Upper lobe of left lung (tissue), 6 donors: ENCODE measurements around the gene DDN. TPM values are rescaled to one million over a fixed set of nuclear protein-coding genes. Genes with fewer than 3 reads are reported as not detected.

Experiments
- ATAC-seq, 2 donors: fragments of 200-7000 bp; cut with Tn5 transposase; one replicate each; pipeline ENCODE4 v1.9.1; 2022; ENCODE audit warnings: mild to moderate bottlenecking in 2 of 2, moderate library complexity in 2 of 2; ENCODE audit not compliant: low FRiP score in 2 of 2
- DNase-seq, 2 donors: peaks; one replicate each; pipeline ENCODE4 v3.0.0-alpha.2; 2019 to 2020
- H3K27ac ChIP-seq, 4 donors: fragments of 200-600 bp; sonication (generic); one replicate each; pipeline ENCODE4 v1.5.1; 2016 to 2019
- H3K27me3 ChIP-seq, 4 donors: fragments of 200-600 bp; sonication (generic); one replicate each; pipeline ENCODE4 v1.5.1; 2017 to 2019
- H3K36me3 ChIP-seq, 4 donors: fragments of 200-600 bp; sonication (generic); one replicate each; pipeline ENCODE4 v1.5.1; 2016 to 2019
- H3K4me1 ChIP-seq, 4 donors: fragments of 200-600 bp; sonication (generic); one replicate each; pipeline ENCODE4 v1.5.1; 2018 to 2019
- H3K4me3 ChIP-seq, 4 donors: fragments of 200-600 bp; sonication (generic); one replicate each; pipeline ENCODE4 v1.5.1; 2017 to 2019; ENCODE audit warnings: mild to moderate bottlenecking in 2 of 4, moderate library complexity in 1 of 4
- H3K9me3 ChIP-seq, 4 donors: fragments of 200-600 bp; sonication (generic); one replicate each; pipeline ENCODE4 v1.5.1; 2018 to 2019
- EP300 ChIP-seq, 4 donors: sonication (generic); formaldehyde crosslinking; IDR thresholded peaks; one replicate each; pipeline ENCODE4 v1.5.1; 2017; ENCODE audit warnings: antibody characterized with exemption in 4 of 4, control low read depth in 2 of 4
- POLR2A ChIP-seq, 4 donors: fragments of 450-650 bp; IDR thresholded peaks; one replicate each; pipeline ENCODE4 v1.5.1; 2016 to 2017; ENCODE audit warnings: antibody characterized with exemption in 4 of 4, mild to moderate bottlenecking in 2 of 4
- POLR2AphosphoS5 ChIP-seq, 2 donors: sonication (generic); formaldehyde crosslinking; IDR thresholded peaks; one replicate each; pipeline ENCODE4 v1.5.1; 2017; ENCODE audit warnings: antibody characterized with exemption in 2 of 2
- WGBS, 2 donors: methylation state at CpG; one replicate each; pipeline ENCODE4 v1.1.5; 2017 to 2018; 5-methylcytosine and 5-hydroxymethylcytosine counted together
- total RNA-seq, 6 donors: library from RNA; depleted of rRNA in 4 of 6; stranded (reverse); fragments of >200 nt in 4 of 6; gene quantifications; one replicate each; pipeline versions ENCODE4 v1.1.0 to v1.2.1, GENCODE V29; 2016 to 2021
- TF ChIP-seq, protein P1 (sequence below), 6 experiments: fragments of 450-650 bp in 4 of 6; fragments of 200-600 bp in 2 of 6; sonication (generic) in 2 of 6; IDR thresholded peaks; one replicate each; pipeline ENCODE4 v1.5.1; 2016 to 2019; ENCODE audit warnings: antibody characterized with exemption in 6 of 6
- donor health status: DM: no; HTN: no; CAD: no; lungs with moderate emphysema.
- donor health status: DM: no; HTN: yes; CAD: no; lungs with severe emphysema.

DDN gene
- total RNA-seq, 6 donors from 2014 or later: 0.13 to 0.30 (median 0.18) TPM; not detected in 2

- TF ChIP-seq, protein P1, sequence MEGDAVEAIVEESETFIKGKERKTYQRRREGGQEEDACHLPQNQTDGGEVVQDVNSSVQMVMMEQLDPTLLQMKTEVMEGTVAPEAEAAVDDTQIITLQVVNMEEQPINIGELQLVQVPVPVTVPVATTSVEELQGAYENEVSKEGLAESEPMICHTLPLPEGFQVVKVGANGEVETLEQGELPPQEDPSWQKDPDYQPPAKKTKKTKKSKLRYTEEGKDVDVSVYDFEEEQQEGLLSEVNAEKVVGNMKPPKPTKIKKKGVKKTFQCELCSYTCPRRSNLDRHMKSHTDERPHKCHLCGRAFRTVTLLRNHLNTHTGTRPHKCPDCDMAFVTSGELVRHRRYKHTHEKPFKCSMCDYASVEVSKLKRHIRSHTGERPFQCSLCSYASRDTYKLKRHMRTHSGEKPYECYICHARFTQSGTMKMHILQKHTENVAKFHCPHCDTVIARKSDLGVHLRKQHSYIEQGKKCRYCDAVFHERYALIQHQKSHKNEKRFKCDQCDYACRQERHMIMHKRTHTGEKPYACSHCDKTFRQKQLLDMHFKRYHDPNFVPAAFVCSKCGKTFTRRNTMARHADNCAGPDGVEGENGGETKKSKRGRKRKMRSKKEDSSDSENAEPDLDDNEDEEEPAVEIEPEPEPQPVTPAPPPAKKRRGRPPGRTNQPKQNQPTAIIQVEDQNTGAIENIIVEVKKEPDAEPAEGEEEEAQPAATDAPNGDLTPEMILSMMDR (IDR thresholded peaks at IDR 0.05): peak; percentile 38 to 54 (median 49)
- TF ChIP-seq EP300 (IDR thresholded peaks at IDR 0.05) (peak in 2 of 4 donors; percentile 83), POLR2A (IDR thresholded peaks at IDR 0.05) (peak; percentile 59 to 95 (median 89)), POLR2AphosphoS5 (IDR thresholded peaks at IDR 0.05) (peak; percentile 93 to 99)
- H3K36me3 ChIP-seq: peaks cover 17 to 29% (median 24%) of the 10 kb centered on the region in 4 donors
- peak; percentile 97 for ATAC-seq
- no peaks in the 10 kb centered on the region for H3K27me3 ChIP-seq
- H3K4me1 ChIP-seq: peaks cover 5 to 26% (median 19%) of the 10 kb centered on the region in 4 donors
- WGBS, 2 donors: 0 to 1% methylated on average over 40 to 57 of the region's 59 CpGs
- peak; percentile 97 to 99 for DNase-seq
- H3K9me3 ChIP-seq: no peaks in the 10 kb centered on the region
- peak within 1 kb of the TSS; percentile 40 to 90 (median 70) for H3K4me3 ChIP-seq
- H3K27ac ChIP-seq: peak within 1 kb of the TSS; percentile 91 to 97 (median 96)
Measured at GRCh38 chr12:49018261-49019119, 19.3 kb upstream of the DDN start, which contains the start of gene PRKAG1. Gene PRKAG1 (minus strand): TSS chr12:49018776. CDS start chr12:49018740, 36 bp downstream.

DNA sequence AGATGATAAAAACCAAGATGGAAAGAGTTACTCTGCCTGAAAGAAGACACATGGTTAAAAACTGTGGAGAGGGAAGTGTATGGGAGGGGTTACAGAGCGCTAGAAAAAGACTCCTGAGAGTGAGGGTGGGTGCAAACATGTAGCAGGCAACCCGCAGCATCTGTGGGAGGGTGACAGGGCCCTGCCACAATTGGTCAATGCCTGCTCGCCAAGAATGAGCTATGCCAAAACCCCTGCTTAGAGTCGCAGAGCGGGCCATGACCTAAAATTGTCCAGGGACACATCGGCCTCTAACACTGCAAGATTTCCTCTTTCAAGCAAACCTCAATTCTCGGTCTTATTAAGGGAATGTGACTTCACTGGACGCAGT, 18.7 kb upstream of the DDN start:
- TF ChIP-seq POLR2A (IDR thresholded peaks at IDR 0.05): no peak
- 0 to 6% methylated on average over 7 to 8 of the region's 8 CpGs for WGBS, 2 donors
- no peaks in the 10 kb centered on the region for H3K9me3 ChIP-seq
- ATAC-seq (peak; percentile 14 to 28), DNase-seq (no peak)
- peaks cover 16 to 25% (median 21%) of the 10 kb centered on the region in 4 donors for H3K36me3 ChIP-seq
- peak overlapping the region; percentile 91 to 97 (median 96) for H3K27ac ChIP-seq
- H3K4me1 ChIP-seq: peaks cover 5 to 26% (median 19%) of the 10 kb centered on the region in 4 donors
- H3K27me3 ChIP-seq: no peaks in the 10 kb centered on the region
- peak overlapping the region; percentile 40 to 90 (median 70) for H3K4me3 ChIP-seq

- TF ChIP-seq EP300 (IDR thresholded peaks at IDR 0.05) (no peak), POLR2A (IDR thresholded peaks at IDR 0.05) (no peak), POLR2AphosphoS5 (IDR thresholded peaks at IDR 0.05) (no peak)
- TF ChIP-seq, protein P1 (IDR thresholded peaks at IDR 0.05): no peak
- H3K4me1 ChIP-seq: peaks cover 5 to 26% (median 19%) of the 10 kb centered on the region in 4 donors
- no peaks in the 10 kb centered on the region for H3K9me3 ChIP-seq
- DNase-seq: no peak
- ATAC-seq: no peak
- H3K4me3 ChIP-seq: no peak overlapping the region
- H3K27ac ChIP-seq: no peak overlapping the region
- H3K27me3 ChIP-seq: no peaks in the 10 kb centered on the region
- 91 to 100% methylated on average over 1 of the region's 1 CpG for WGBS, 2 donors
- H3K36me3 ChIP-seq: peaks cover 5 to 28% (median 21%) of the 10 kb centered on the region in 4 donors
Measured at GRCh38 chr12:49015196-49015595, 16.0 kb upstream of the DDN start.

GRCh38 chr12:49014547-49014946, 15.4 kb upstream of the DDN start:
- TF ChIP-seq, protein P1 (IDR thresholded peaks at IDR 0.05): no peak
- TF ChIP-seq EP300 (IDR thresholded peaks at IDR 0.05) (no peak), POLR2A (IDR thresholded peaks at IDR 0.05) (no peak), POLR2AphosphoS5 (IDR thresholded peaks at IDR 0.05) (no peak)
- Histone ChIP-seq H3K4me3 (no peak overlapping the region), H3K9me3 (no peaks in the 10 kb centered on the region), H3K27ac (no peak overlapping the region), H3K4me1 (peaks cover 5 to 20% (median 16%) of the 10 kb centered on the region in 4 donors), H3K36me3 (peaks cover 5 to 35% (median 23%) of the 10 kb centered on the region in 4 donors), H3K27me3 (no peaks in the 10 kb centered on the region)
- DNase-seq (no peak), ATAC-seq (no peak)
- WGBS, 2 donors: 58 to 79% methylated on average over 1 of the region's 1 CpG

GRCh38 chr12:49013428-49013827, 14.3 kb upstream of the DDN start:
- H3K4me3 ChIP-seq: no peak overlapping the region
- peaks cover 5 to 16% (median 11%) of the 10 kb centered on the region in 4 donors for H3K4me1 ChIP-seq
- no peak overlapping the region for H3K27ac ChIP-seq
- H3K36me3 ChIP-seq: peaks cover 5 to 40% (median 23%) of the 10 kb centered on the region in 4 donors
- DNase-seq (no peak), ATAC-seq (no peak)
- H3K27me3 ChIP-seq: no peaks in the 10 kb centered on the region
- no peaks in the 10 kb centered on the region for H3K9me3 ChIP-seq
- 89 to 94% methylated on average over 3 of the region's 3 CpGs for WGBS, 2 donors
- TF ChIP-seq EP300 (IDR thresholded peaks at IDR 0.05) (no peak), POLR2AphosphoS5 (IDR thresholded peaks at IDR 0.05) (no peak), POLR2A (IDR thresholded peaks at IDR 0.05) (no peak)
- TF ChIP-seq, protein P1 (IDR thresholded peaks at IDR 0.05): no peak
